ENCODE data around the gene LEP. TPM values are rescaled to one million over a fixed set of nuclear protein-coding genes. Genes with fewer than 3 reads are reported as not detected.

Gene LEP
- total RNA-seq, 1 donor from 2014 or later, result not detected

GRCh38 chr7:128242661-128243060, 1.6 kb downstream of the LEP start:
- Histone ChIP-seq H3K27me3 (ENCODE audit: low read depth) (peaks cover 35% of the 10 kb centered on the region), H3K36me3 (no peaks in the 10 kb centered on the region), H3K4me1 (no peaks in the 10 kb centered on the region), H3K4me3 (no peak overlapping the region), H3K9me3 (peaks cover 7% of the 10 kb centered on the region), H3K27ac (no peak overlapping the region)
- TF ChIP-seq, protein P1, sequence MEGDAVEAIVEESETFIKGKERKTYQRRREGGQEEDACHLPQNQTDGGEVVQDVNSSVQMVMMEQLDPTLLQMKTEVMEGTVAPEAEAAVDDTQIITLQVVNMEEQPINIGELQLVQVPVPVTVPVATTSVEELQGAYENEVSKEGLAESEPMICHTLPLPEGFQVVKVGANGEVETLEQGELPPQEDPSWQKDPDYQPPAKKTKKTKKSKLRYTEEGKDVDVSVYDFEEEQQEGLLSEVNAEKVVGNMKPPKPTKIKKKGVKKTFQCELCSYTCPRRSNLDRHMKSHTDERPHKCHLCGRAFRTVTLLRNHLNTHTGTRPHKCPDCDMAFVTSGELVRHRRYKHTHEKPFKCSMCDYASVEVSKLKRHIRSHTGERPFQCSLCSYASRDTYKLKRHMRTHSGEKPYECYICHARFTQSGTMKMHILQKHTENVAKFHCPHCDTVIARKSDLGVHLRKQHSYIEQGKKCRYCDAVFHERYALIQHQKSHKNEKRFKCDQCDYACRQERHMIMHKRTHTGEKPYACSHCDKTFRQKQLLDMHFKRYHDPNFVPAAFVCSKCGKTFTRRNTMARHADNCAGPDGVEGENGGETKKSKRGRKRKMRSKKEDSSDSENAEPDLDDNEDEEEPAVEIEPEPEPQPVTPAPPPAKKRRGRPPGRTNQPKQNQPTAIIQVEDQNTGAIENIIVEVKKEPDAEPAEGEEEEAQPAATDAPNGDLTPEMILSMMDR (IDR thresholded peaks at IDR 0.05), result no peak
- ATAC-seq (no peak), DNase-seq (no peak)
- intact Hi-C loops (cut with DNase I), result no loop called here

GRCh38 chr7:128243273-128243672, 2.2 kb downstream of the LEP start:
- ATAC-seq (no peak), DNase-seq (no peak)
- H3K9me3 ChIP-seq, result peaks cover 7% of the 10 kb centered on the region
- H3K4me3 ChIP-seq, result no peak overlapping the region
- TF ChIP-seq, protein P1 (IDR thresholded peaks at IDR 0.05), result no peak
- intact Hi-C loops (cut with DNase I), result no loop called here
- H3K36me3 ChIP-seq, result no peaks in the 10 kb centered on the region
- H3K27me3 ChIP-seq (ENCODE audit: low read depth), result peaks cover 35% of the 10 kb centered on the region
- H3K27ac ChIP-seq, result no peak overlapping the region
- H3K4me1 ChIP-seq, result no peaks in the 10 kb centered on the region

DNA sequence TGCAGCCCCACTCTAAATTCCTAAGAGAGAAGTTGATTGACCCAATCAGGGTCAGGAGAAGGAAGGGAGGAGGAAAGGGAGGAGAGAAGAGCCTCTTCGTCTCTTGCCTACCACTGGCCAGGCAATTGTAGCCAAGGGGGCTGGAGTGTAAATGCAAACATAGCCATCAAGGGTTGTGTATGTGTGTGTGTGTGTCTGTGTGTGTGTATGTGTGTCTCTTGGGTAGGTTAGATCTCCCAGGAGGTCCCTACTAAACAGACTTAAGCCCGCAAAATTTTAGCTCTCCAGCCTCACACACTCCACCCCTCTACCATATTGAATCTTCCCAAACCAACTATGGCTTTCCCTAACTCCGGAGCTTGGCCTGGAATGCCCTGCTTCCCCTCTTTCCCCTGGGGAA, 3.8 kb downstream of the LEP start:
- no peak overlapping the region for H3K27ac ChIP-seq
- TF ChIP-seq, protein P1 (IDR thresholded peaks at IDR 0.05), result no peak
- H3K27me3 ChIP-seq (ENCODE audit: low read depth), result peaks cover 33% of the 10 kb centered on the region
- DNase-seq (no peak), ATAC-seq (no peak)
- H3K9me3 ChIP-seq, result no peaks in the 10 kb centered on the region
- H3K4me3 ChIP-seq, result no peak overlapping the region
- no peaks in the 10 kb centered on the region for H3K36me3 ChIP-seq
- no peaks in the 10 kb centered on the region for H3K4me1 ChIP-seq
- intact Hi-C loops (cut with DNase I), result no loop called here

DNA sequence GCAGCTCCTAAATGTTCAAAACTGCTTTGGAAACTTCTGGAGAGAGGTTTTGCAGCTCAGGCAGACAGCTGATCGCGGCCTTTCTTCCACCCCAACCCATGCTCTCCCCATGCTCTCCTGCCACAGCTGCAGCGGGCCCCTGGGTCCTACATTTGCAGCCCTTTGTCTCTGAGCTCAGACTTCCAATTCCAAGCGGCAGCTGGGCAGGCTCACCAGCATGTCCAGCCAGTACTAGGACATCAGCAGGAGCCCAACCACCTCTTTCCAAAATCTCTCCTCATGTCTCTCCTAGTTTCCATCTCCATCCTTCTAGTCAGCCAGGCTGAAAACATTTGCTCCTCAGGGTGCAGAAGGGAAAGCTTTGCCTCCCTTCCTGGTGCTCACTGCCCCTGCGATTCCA, 6.0 kb downstream of the LEP start:
- no peak for ATAC-seq
- H3K27ac ChIP-seq, result no peak overlapping the region
- H3K4me3 ChIP-seq, result no peak overlapping the region
- intact Hi-C loops (cut with DNase I), result no loop called here
- H3K36me3 ChIP-seq, result no peaks in the 10 kb centered on the region
- no peak for DNase-seq
- TF ChIP-seq, protein P1 (IDR thresholded peaks at IDR 0.05), result no peak
- peaks cover 11% of the 10 kb centered on the region for H3K27me3 ChIP-seq (ENCODE audit: low read depth)
- H3K9me3 ChIP-seq, result no peaks in the 10 kb centered on the region
- no peaks in the 10 kb centered on the region for H3K4me1 ChIP-seq

DNA sequence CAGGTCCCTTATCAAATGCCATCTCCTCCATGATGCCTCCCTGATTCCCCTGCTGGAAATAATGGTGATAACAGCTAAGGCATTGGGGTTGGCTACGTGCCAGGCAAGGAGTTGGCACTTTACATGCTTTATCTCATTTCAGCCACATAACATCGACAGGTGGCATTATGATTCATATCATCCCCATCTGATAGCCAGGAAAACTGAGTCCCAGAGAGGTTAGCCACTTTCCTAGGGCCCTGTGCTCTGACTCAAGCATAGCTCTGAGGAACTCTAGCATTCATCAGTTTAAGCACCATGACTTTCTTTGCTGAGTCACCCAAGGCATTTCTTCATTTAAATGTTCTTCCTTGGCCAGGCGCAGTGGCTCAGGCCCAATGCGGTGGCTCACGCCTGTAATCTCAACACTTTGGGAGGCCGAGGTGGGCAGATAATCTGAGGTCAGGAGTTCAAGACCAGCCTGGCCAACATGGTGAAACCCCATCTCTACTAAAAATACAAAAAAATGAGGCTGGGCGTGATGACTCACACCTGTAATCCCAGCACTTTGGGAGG, 6.6 kb downstream of the LEP start:
- intact Hi-C loops (cut with DNase I), result no loop called here
- ATAC-seq (no peak), DNase-seq (no peak)
- Histone ChIP-seq H3K4me3 (no peak overlapping the region), H3K36me3 (no peaks in the 10 kb centered on the region), H3K27ac (no peak overlapping the region), H3K27me3 (ENCODE audit: low read depth) (peaks cover 5% of the 10 kb centered on the region), H3K9me3 (no peaks in the 10 kb centered on the region), H3K4me1 (no peaks in the 10 kb centered on the region)
- TF ChIP-seq, protein P1 (IDR thresholded peaks at IDR 0.05), result no peak

GRCh38 chr7:128251337-128251736, 10.3 kb downstream of the LEP start:
- TF ChIP-seq, protein P1 (IDR thresholded peaks at IDR 0.05), result no peak
- no peak overlapping the region for H3K27ac ChIP-seq
- no peaks in the 10 kb centered on the region for H3K4me1 ChIP-seq
- no peaks in the 10 kb centered on the region for H3K9me3 ChIP-seq
- no peak for ATAC-seq
- no peak overlapping the region for H3K4me3 ChIP-seq
- intact Hi-C loops (cut with DNase I), result no loop called here
- DNase-seq, result no peak
- H3K36me3 ChIP-seq, result no peaks in the 10 kb centered on the region
- no peaks in the 10 kb centered on the region for H3K27me3 ChIP-seq (ENCODE audit: low read depth)

Data from lower lobe of right lung (tissue), 2 donors.